Brain microvascular endothelial cell (primary cell): ENCODE results near the gene ARHGEF37.

ENCODE experiments used
- DNase-seq: peaks from one replicate; pipeline ENCODE4 v3.0.0-alpha.2; 2020
- H3K27ac ChIP-seq: fragments of 250-450 bp; sonication (Bioruptor Pico); 2 replicates; pipeline ENCODE4 v1.5.1; 2020; ENCODE audit warnings: mild to moderate bottlenecking, moderate library complexity
- H3K27me3 ChIP-seq: fragments of 250-450 bp; sonication (Bioruptor Pico); replicated peaks from 2 replicates; pipeline ENCODE4 v1.5.1; 2020; ENCODE audit warnings: mild to moderate bottlenecking
- H3K36me3 ChIP-seq: fragments of 250-450 bp; sonication (Bioruptor Pico); replicated peaks from 2 replicates; pipeline ENCODE4 v1.5.1; 2020; ENCODE audit warnings: mild to moderate bottlenecking
- H3K4me3 ChIP-seq: 2 replicates; pipeline ENCODE4 v1.5.1; 2011; ENCODE audit warnings: low read depth, mild to moderate bottlenecking, control low read depth, low read length, moderate library complexity
- CTCF ChIP-seq: IDR thresholded peaks from 2 replicates; pipeline ENCODE4 v1.5.1; 2011; ENCODE audit warnings: low read depth, mild to moderate bottlenecking, moderate library complexity, low read length, control low read depth, inconsistent platforms; ENCODE audit errors: missing control alignments
- in situ Hi-C: cut with HindIII; loops from 2 replicates; pipeline ENCODE4 v1.10.0; 2017; ENCODE audit warnings: low sequenced_read_pairs, low pct_ligation_motif_present

ARHGEF37 gene

GRCh38 chr5:149605354-149605997 lies 24.2 kb downstream of the ARHGEF37 start:
- Histone ChIP-seq H3K36me3 (no peaks in the 10 kb centered on the region), H3K27me3 (no peaks in the 10 kb centered on the region), H3K27ac (no peak overlapping the region), H3K4me3 (no peak overlapping the region)
- no peak for DNase-seq
- in situ Hi-C loops = no loop called here
- no peak for TF ChIP-seq CTCF

- H3K27me3 ChIP-seq = no peaks in the 10 kb centered on the region
- H3K36me3 ChIP-seq = no peaks in the 10 kb centered on the region
- H3K4me3 ChIP-seq = no peak overlapping the region
- peak; percentile 82 for DNase-seq
- in situ Hi-C loops = no loop called here
- no peak for TF ChIP-seq CTCF
- peak overlapping the region; percentile 22 for H3K27ac ChIP-seq
These were observed 24.9 kb downstream of the ARHGEF37 start for GRCh38 chr5:149605998-149606724.

- Histone ChIP-seq H3K4me3 (no peak overlapping the region), H3K36me3 (no peaks in the 10 kb centered on the region), H3K27ac (no peak overlapping the region), H3K27me3 (no peaks in the 10 kb centered on the region)
- no peak for DNase-seq
- no peak for TF ChIP-seq CTCF
- in situ Hi-C loops = no loop called here
These were observed 27.7 kb downstream of the ARHGEF37 start for GRCh38 chr5:149608936-149609545.

- TF ChIP-seq CTCF = no peak
- Histone ChIP-seq H3K27ac (no peak overlapping the region), H3K4me3 (no peak overlapping the region), H3K36me3 (no peaks in the 10 kb centered on the region), H3K27me3 (no peaks in the 10 kb centered on the region)
- in situ Hi-C loops = no loop called here
- DNase-seq = no peak
These were observed 28.4 kb downstream of the ARHGEF37 start for GRCh38 chr5:149609640-149610219.

GRCh38 chr5:149610589-149611255 lies 29.4 kb downstream of the ARHGEF37 start:
- no peak for DNase-seq
- Histone ChIP-seq H3K4me3 (no peak overlapping the region), H3K36me3 (no peaks in the 10 kb centered on the region), H3K27ac (no peak overlapping the region), H3K27me3 (no peaks in the 10 kb centered on the region)
- no peak for TF ChIP-seq CTCF
- in situ Hi-C loops = no loop called here
